Right ventricle myocardium superior (tissue), 1 donor: Measurements from ENCODE around the gene APOBEC3G. TPM values are rescaled to one million over a fixed set of nuclear protein-coding genes. Genes with fewer than 3 reads are reported as not detected.
A peak's percentile ranks its signal among the peaks of the same experiment; 100 is the strongest.
"Not testable (repeated sequence)": the region's sequence is repeated elsewhere in the genome, so short reads cannot be mapped to it uniquely, and the experiment has no call there.

Source experiments
- ATAC-seq: fragments of 200-7000 bp; cut with Tn5 transposase; one replicate; pipeline ENCODE4 v1.9.1; 2020; ENCODE audit warnings: mild to moderate bottlenecking; ENCODE audit not compliant: poor library complexity
- DNase-seq: peaks from one replicate; pipeline ENCODE4 v3.0.0-alpha.2; 2020
- intact Hi-C: fragments of 100-400 bp; cut with DNase I; formaldehyde crosslinking; loops from one replicate; pipeline ENCODE4 v1.11.2; 2022
- long read RNA-seq: library from polyadenylated mRNA; unstranded; transcript quantifications from one replicate; pipeline ENCODE4 v2.0.0, GENCODE V29; 2021
- total RNA-seq: library from RNA; stranded (reverse); fragmentation: NEBNext Ultra II Directional; extraction: Animal tissue kit (Norgen Biotek cat#: 25700); gene quantifications from one replicate; pipeline ENCODE4 v1.2.1, GENCODE V29; 2021
- donor health status: DM: no; HTN: yes; CAD: no; lungs with severe emphysema.

APOBEC3G gene
- 2.7 TPM for total RNA-seq
- long read RNA-seq, transcript APOBEC3G-201 (8 exons, 1,834 nt) = major isoform, 5 of 6 reads
- long read RNA-seq, partial matches to known transcripts = 0 of 6 reads
- long read RNA-seq, other reads (novel, unspliced or antisense) = 1 of 6 reads

GRCh38 chr22:39077026-39077840, at the start of gene APOBEC3G:
Gene APOBEC3G (plus strand): TSS chr22:39077275. CDS start chr22:39077362, 87 bp downstream.
- DNase-seq (peak; percentile 80), ATAC-seq (peak; percentile 93)
- intact Hi-C loops = not testable (repeated sequence)

GRCh38 chr22:39027717-39028116, 49.4 kb upstream of the APOBEC3G start:
- no peak for ATAC-seq
- intact Hi-C loops = no loop called here
- DNase-seq = no peak

GRCh38 chr22:39028281-39028680, 48.8 kb upstream of the APOBEC3G start:
- DNase-seq (no peak), ATAC-seq (no peak)
- intact Hi-C loops = no loop called here

GRCh38 chr22:39029227-39029626, 47.8 kb upstream of the APOBEC3G start:
- intact Hi-C loops = no loop called here
- no peak for DNase-seq

GRCh38 chr22:39030705-39031104, 46.4 kb upstream of the APOBEC3G start:
- DNase-seq = no peak
- ATAC-seq = no peak
- intact Hi-C loops = no loop called here

More at GRCh38 chr22:39029227-39029626, 47.8 kb upstream of the APOBEC3G start:
- ATAC-seq = no peak

- intact Hi-C loops, DNase-seq, ATAC-seq: not testable (repeated sequence)
Observed at GRCh38 chr22:39031434-39032295, 45.4 kb upstream of the APOBEC3G start.

- ATAC-seq, intact Hi-C loops, DNase-seq: not testable (repeated sequence)
Observed at GRCh38 chr22:39037071-39037470, 40.0 kb upstream of the APOBEC3G start.

- ATAC-seq = no peak
- intact Hi-C loops = no loop called here
- no peak for DNase-seq
Observed at GRCh38 chr22:39039306-39040126, 37.6 kb upstream of the APOBEC3G start.

GRCh38 chr22:39040155-39040537, 36.9 kb upstream of the APOBEC3G start:
- peak; percentile 13 for ATAC-seq

GRCh38 chr22:39040538-39041296, 36.4 kb upstream of the APOBEC3G start, which contains the start of gene APOBEC3F:
Gene APOBEC3F (plus strand): TSS chr22:39040864. CDS start chr22:39040961, 97 bp downstream.
- intact Hi-C loops = not testable (repeated sequence)
- DNase-seq = peak; percentile 66

More at GRCh38 chr22:39040155-39040537, 36.9 kb upstream of the APOBEC3G start:
- DNase-seq, intact Hi-C loops: not testable (repeated sequence)

GRCh38 chr22:39041908-39042307, 35.2 kb upstream of the APOBEC3G start:
- intact Hi-C loops = no loop called here
- DNase-seq (no peak), ATAC-seq (no peak)

More at GRCh38 chr22:39040538-39041296, 36.4 kb upstream of the APOBEC3G start, which contains the start of gene APOBEC3F:
- peak; percentile 94 for ATAC-seq

GRCh38 chr22:39043063-39043462, 34.0 kb upstream of the APOBEC3G start:
- DNase-seq, intact Hi-C loops: not testable (repeated sequence)

GRCh38 chr22:39045136-39045535, 31.9 kb upstream of the APOBEC3G start:
- intact Hi-C loops, ATAC-seq: not testable (repeated sequence)
- peak; percentile 33 for DNase-seq

More at GRCh38 chr22:39043063-39043462, 34.0 kb upstream of the APOBEC3G start:
- ATAC-seq = not testable (repeated sequence)

GRCh38 chr22:39049486-39049885, 27.6 kb upstream of the APOBEC3G start:
- ATAC-seq, DNase-seq, intact Hi-C loops: not testable (repeated sequence)

- DNase-seq, ATAC-seq, intact Hi-C loops: not testable (repeated sequence)
Observed at GRCh38 chr22:39051844-39052495, 25.1 kb upstream of the APOBEC3G start.

GRCh38 chr22:39055658-39056057, 21.4 kb upstream of the APOBEC3G start:
- ATAC-seq = no peak

GRCh38 chr22:39061290-39061689, 15.8 kb upstream of the APOBEC3G start:
- intact Hi-C loops = not testable (repeated sequence)

More at GRCh38 chr22:39055658-39056057, 21.4 kb upstream of the APOBEC3G start:
- intact Hi-C loops = no loop called here
- no peak for DNase-seq

More at GRCh38 chr22:39061290-39061689, 15.8 kb upstream of the APOBEC3G start:
- ATAC-seq = not testable (repeated sequence)
- peak; percentile 4 for DNase-seq
